ENCODE results near the gene NXNL2.

- TF ChIP-seq CTCF (IDR thresholded peaks at IDR 0.05; ENCODE audit: insufficient read depth, low read length, poor library complexity, severe bottlenecking): no peak
- TF ChIP-seq EZH2phosphoT487 (conservative IDR thresholded peaks at IDR 0.05; ENCODE audit: low read length): no peak
Measured at GRCh38 chr9:88537761-88538091, 2.7 kb downstream of the NXNL2 start.
